Measurements from ENCODE around the gene STMN1. TPM values are rescaled to one million over a fixed set of nuclear protein-coding genes. Genes with fewer than 3 reads are reported as not detected.
A peak's percentile ranks its signal among the peaks of the same experiment; 100 is the strongest.

The STMN1 gene
- total and polyA plus RNA-seq, 9 of the 15 experiments (the other 6 are each of a cell fraction or from before 2014, with no cell fraction given) = 269 to 2,153 (median 595) TPM

GRCh38 chr1:25861316-25862286 is 44.6 kb downstream of the STMN1 start:
- peak; percentile 69 for ATAC-seq
- Histone ChIP-seq H4K20me1 (replicated peaks; ENCODE audit: control insufficient read depth, insufficient read depth, low read length) (no peaks in the 10 kb centered on the region; the same call in 1 of the 2 replicates), H3K9me3 (replicated peaks; ENCODE audit: control insufficient read depth, insufficient read depth, low read depth, low read length) (no peaks in the 10 kb centered on the region), H3K4me2 (ENCODE audit: insufficient read depth, low read length) (peak overlapping the region; percentile 93), H3K27ac (ENCODE audit: extremely low read depth, low read depth, low read length) (peak overlapping the region; percentile 92), H3K9me1 (ENCODE audit: control insufficient read depth, insufficient read depth, low read length) (no peaks in the 10 kb centered on the region), H3K9ac (ENCODE audit: insufficient read depth in 1 of 2, low read depth in 2 of 2, low read length in 2 of 2) (peak overlapping the region; percentile 84 to 95; a peak in 3 of 4 replicates), H3K4me3 (peak overlapping the region; percentile 1; the same call in 1 of the 2 replicates), H3K36me3 (ENCODE audit: control insufficient read depth, insufficient read depth, low read length) (peaks cover 15% of the 10 kb centered on the region; the same call in 1 of the 3 replicates), H3K4me1 (replicated peaks in 1 of 2; ENCODE audit: control insufficient read depth in 2 of 2, insufficient read depth in 2 of 2, low read length in 2 of 2) (peaks cover 29 to 56% of the 10 kb centered on the region in 2 experiments), H3K27me3 (ENCODE audit: control insufficient read depth in 2 of 2, insufficient read depth in 2 of 2, low read length in 2 of 2) (no peaks in the 10 kb centered on the region), H3K79me2 (ENCODE audit: control insufficient read depth, insufficient read depth, low read length) (peaks cover 42% of the 10 kb centered on the region), H2AFZ (ENCODE audit: low read depth, low read length) (peak overlapping the region; percentile 22)
- intact Hi-C loops (cut with micrococcal nuclease) = loop anchor here (5.0 kb wide), 1 partner anchor 371 kb away; the partner anchor contains the start of gene CEP85
- in situ Hi-C loops (cut with MboI) = no loop called here
- ChIA-PET CTCF (ENCODE audit: low intra/inter-chr PET ratio) (no interaction called here), POLR2A (interaction anchor here (0.6 to 5.9 kb wide), 13 partner anchors 9 to 310 kb away, joined by 3 to 49 read pairs (median 4); partner anchors contain the start of gene ZNF593OS)
- peak; percentile 51 to 92 (median 72) for DNase-seq (ENCODE audit: extremely low read depth in 1 of 4, low spot score in 3 of 4)
- FAIRE-seq = peak; percentile 57
- no TSS peak for BruUV-seq (replicated peaks)
- WGBS (ENCODE audit: insufficient coverage, low coverage, missing lambda C conversion rate) = 19% methylated on average over 15 of the region's 16 CpGs
- TF ChIP-seq ZNF764 (CRISPR knock-in tag; IDR thresholded peaks at IDR 0.05; ENCODE audit: low read depth) = no peak
- TF ChIP-seq SREBF1 (IDR thresholded peaks at IDR 0.05; ENCODE audit: borderline replicate concordance, low read depth, low read length) = no peak
- TF ChIP-seq ZNF511 (CRISPR knock-in tag; IDR thresholded peaks at IDR 0.05) = no peak
- TF ChIP-seq ZNF274 (IDR thresholded peaks at IDR 0.05; ENCODE audit: borderline replicate concordance, low read depth, low read length) = no peak
- no peak for TF ChIP-seq ZFP1 (CRISPR knock-in tag; IDR thresholded peaks at IDR 0.05)
- TF ChIP-seq NEUROD1 (IDR thresholded peaks at IDR 0.05; ENCODE audit: borderline replicate concordance, low read depth, low read length, partially characterized antibody) = no peak
- TF ChIP-seq FOXP4 (CRISPR knock-in tag; IDR thresholded peaks at IDR 0.05; ENCODE audit: borderline replicate concordance) = no peak
